Stimulated activated CD8-positive, alpha-beta memory T cell treated with anti-CD3 and anti-CD28 coated beads, Interleukin-15, amount 100 ng/mL, for 48 hours (primary cell): ENCODE data around the gene STK26.
"Not testable (repeated sequence)": the region's sequence is repeated elsewhere in the genome, so short reads cannot be mapped to it uniquely, and the experiment has no call there.

Experiments
- DNase-seq, 2 donors: peaks; one replicate each; pipeline ENCODE4 v3.0.0-alpha.2; 2020; ENCODE audit warnings: low read depth in 2 of 2

The STK26 gene

GRCh38 chrX:132037479-132037993 lies 14.4 kb downstream of the STK26 start:
- DNase-seq: no peak

GRCh38 chrX:132040066-132040465 lies 17.0 kb downstream of the STK26 start:
- no peak for DNase-seq

- DNase-seq: no peak
These were observed 17.9 kb downstream of the STK26 start for GRCh38 chrX:132041015-132041414.

- DNase-seq: no peak
These were observed 20.9 kb downstream of the STK26 start for GRCh38 chrX:132043977-132044376.

- no peak for DNase-seq
These were observed 21.9 kb downstream of the STK26 start for GRCh38 chrX:132044953-132045352.

- DNase-seq: no peak
These were observed 22.4 kb downstream of the STK26 start for GRCh38 chrX:132045456-132045855.

GRCh38 chrX:132046533-132046932 lies 23.4 kb downstream of the STK26 start:
- DNase-seq: no peak

- DNase-seq: not testable (repeated sequence)
These were observed 28.7 kb downstream of the STK26 start for GRCh38 chrX:132051778-132052177.

- no peak for DNase-seq
These were observed 34.9 kb downstream of the STK26 start for GRCh38 chrX:132058050-132058449.

- no peak for DNase-seq
These were observed 35.9 kb downstream of the STK26 start for GRCh38 chrX:132058975-132059374.

GRCh38 chrX:132059973-132060540 lies 37.0 kb downstream of the STK26 start:
- no peak for DNase-seq

GRCh38 chrX:132063334-132063733 lies 40.2 kb downstream of the STK26 start:
- DNase-seq: no peak

- no peak for DNase-seq
These were observed 40.8 kb downstream of the STK26 start for GRCh38 chrX:132063862-132064261.

- DNase-seq: no peak
These were observed 45.3 kb downstream of the STK26 start for GRCh38 chrX:132068405-132068804.

- DNase-seq: no peak
These were observed 48.2 kb downstream of the STK26 start for GRCh38 chrX:132071254-132071653.

GRCh38 chrX:132077414-132077813 lies 54.3 kb downstream of the STK26 start:
- no peak for DNase-seq

GRCh38 chrX:132077912-132078311 lies 54.8 kb downstream of the STK26 start:
- no peak for DNase-seq

GRCh38 chrX:132085786-132086185 lies 62.7 kb downstream of the STK26 start:
- DNase-seq: no peak

- no peak for DNase-seq
These were observed 63.6 kb downstream of the STK26 start for GRCh38 chrX:132086672-132087071.

- no peak for DNase-seq
These were observed 65.8 kb downstream of the STK26 start for GRCh38 chrX:132088864-132089263.

GRCh38 chrX:132090403-132091159 lies 67.5 kb downstream of the STK26 start:
- no peak for DNase-seq

- peak; percentile 0 to 1 for DNase-seq
These were observed 69.5 kb downstream of the STK26 start for GRCh38 chrX:132092439-132093065.
